C4-2B (cell line): ENCODE data around the gene KRT25.

Experiments
- ZFX ChIP-seq: fragments of 450-650 bp; IDR thresholded peaks from 2 replicates; pipeline ENCODE4 v1.6.1; 2017
- TF ChIP-seq, protein P1 (sequence below): fragments of 450-650 bp; conservative IDR thresholded peaks from 2 replicates; pipeline ENCODE4 v1.5.1; 2017; ENCODE audit warnings: mild to moderate bottlenecking

DNA sequence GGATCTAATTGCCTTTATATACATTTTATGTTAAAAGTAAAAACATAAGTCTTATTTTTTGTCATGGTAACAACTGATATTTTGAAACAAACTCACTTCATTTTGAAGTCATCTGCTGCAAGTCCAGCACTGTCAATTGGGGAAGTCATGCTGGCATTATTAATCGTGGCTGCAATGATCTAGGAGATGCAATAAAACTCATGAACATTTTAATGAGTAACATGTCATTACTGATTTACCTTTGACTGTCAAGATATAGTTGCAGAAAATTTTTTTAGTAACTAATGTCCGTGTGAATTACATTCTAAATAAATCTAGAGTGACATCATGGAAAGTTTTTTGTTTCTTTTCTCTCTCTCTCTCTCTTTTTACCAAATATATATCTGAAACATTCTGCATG lies 34.2 kb downstream of the KRT25 start:
- TF ChIP-seq, protein P1, sequence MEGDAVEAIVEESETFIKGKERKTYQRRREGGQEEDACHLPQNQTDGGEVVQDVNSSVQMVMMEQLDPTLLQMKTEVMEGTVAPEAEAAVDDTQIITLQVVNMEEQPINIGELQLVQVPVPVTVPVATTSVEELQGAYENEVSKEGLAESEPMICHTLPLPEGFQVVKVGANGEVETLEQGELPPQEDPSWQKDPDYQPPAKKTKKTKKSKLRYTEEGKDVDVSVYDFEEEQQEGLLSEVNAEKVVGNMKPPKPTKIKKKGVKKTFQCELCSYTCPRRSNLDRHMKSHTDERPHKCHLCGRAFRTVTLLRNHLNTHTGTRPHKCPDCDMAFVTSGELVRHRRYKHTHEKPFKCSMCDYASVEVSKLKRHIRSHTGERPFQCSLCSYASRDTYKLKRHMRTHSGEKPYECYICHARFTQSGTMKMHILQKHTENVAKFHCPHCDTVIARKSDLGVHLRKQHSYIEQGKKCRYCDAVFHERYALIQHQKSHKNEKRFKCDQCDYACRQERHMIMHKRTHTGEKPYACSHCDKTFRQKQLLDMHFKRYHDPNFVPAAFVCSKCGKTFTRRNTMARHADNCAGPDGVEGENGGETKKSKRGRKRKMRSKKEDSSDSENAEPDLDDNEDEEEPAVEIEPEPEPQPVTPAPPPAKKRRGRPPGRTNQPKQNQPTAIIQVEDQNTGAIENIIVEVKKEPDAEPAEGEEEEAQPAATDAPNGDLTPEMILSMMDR: no peak
- TF ChIP-seq ZFX: no peak
